DOHH2 (cell line): ENCODE measurements around the gene AJAP1.

ENCODE experiments used
- H3F3A ChIP-seq: fragments of 200-600 bp; sonication (generic), shearing (Covaris generic); 2 replicates; pipeline ENCODE4 v1.6.0; 2016; ENCODE audit warnings: antibody characterized with exemption, mild to moderate bottlenecking; ENCODE audit not compliant: control insufficient read depth, insufficient read depth
- H3K27ac ChIP-seq: fragments of 200-600 bp; sonication (generic); 2 replicates; pipeline ENCODE4 v1.5.1; 2014; ENCODE audit warnings: low read depth, mild to moderate bottlenecking, low read length, moderate library complexity
- H3K27me3 ChIP-seq: fragments of 200-600 bp; sonication (generic); 2 replicates; pipeline ENCODE4 v1.6.1; 2014; ENCODE audit warnings: mild to moderate bottlenecking, low read length, mixed read lengths; ENCODE audit not compliant: control insufficient read depth
- H3K36me3 ChIP-seq: fragments of 200-600 bp; sonication (generic); 2 replicates; pipeline ENCODE4 v1.6.1; 2014; ENCODE audit warnings: mild to moderate bottlenecking, low read length, moderate library complexity, mixed read lengths; ENCODE audit not compliant: control insufficient read depth
- H3K4me1 ChIP-seq: fragments of 200-600 bp; sonication (generic); 2 replicates; pipeline ENCODE4 v1.6.1; 2014; ENCODE audit warnings: mild to moderate bottlenecking, low read length, mixed read lengths; ENCODE audit not compliant: control insufficient read depth
- H3K4me2 ChIP-seq: fragments of 200-600 bp; sonication (generic); 2 replicates; pipeline ENCODE4 v1.6.0; 2014; ENCODE audit warnings: mild to moderate bottlenecking, low read length, moderate library complexity
- H3K4me3 ChIP-seq: fragments of 200-600 bp; sonication (generic); 2 replicates; pipeline ENCODE4 v1.5.1; 2014; ENCODE audit warnings: mild to moderate bottlenecking, low read length, mixed read lengths
- H3K79me2 ChIP-seq: fragments of 200-600 bp; sonication (generic); 2 replicates; pipeline ENCODE4 v1.6.1; 2014; ENCODE audit warnings: mild to moderate bottlenecking, low read length, mixed read lengths; ENCODE audit not compliant: control insufficient read depth
- H3K9me2 ChIP-seq: fragments of 200-600 bp; sonication (generic); replicated peaks from 2 replicates; pipeline ENCODE4 v1.6.1; 2014; ENCODE audit warnings: mild to moderate bottlenecking, low read length, mixed read lengths; ENCODE audit not compliant: control insufficient read depth
- H3K9me3 ChIP-seq: fragments of 200-600 bp; sonication (generic); 2 replicates; pipeline ENCODE4 v1.6.1; 2014; ENCODE audit warnings: antibody characterized with exemption, low read length, mixed read lengths; ENCODE audit not compliant: control insufficient read depth, insufficient read depth
- H4K20me1 ChIP-seq: fragments of 200-600 bp; sonication (generic); 2 replicates; pipeline ENCODE4 v1.6.0; 2014; ENCODE audit warnings: low read depth, mild to moderate bottlenecking, antibody characterized with exemption, low read length, moderate library complexity; ENCODE audit not compliant: control insufficient read depth, insufficient read depth
- EZH2phosphoT487 ChIP-seq: fragments of 200-600 bp; sonication (generic); IDR thresholded peaks from 2 replicates; pipeline ENCODE4 v1.6.1; 2017; ENCODE audit warnings: borderline replicate concordance, mild to moderate bottlenecking, antibody characterized with exemption, low read length, moderate library complexity, mixed read lengths
- TF ChIP-seq, protein P1 (sequence below): fragments of 200-600 bp; sonication (generic); IDR thresholded peaks from one replicate; pipeline ENCODE4 v1.5.1; 2014; ENCODE audit warnings: antibody characterized with exemption, mild to moderate bottlenecking, low read depth, low read length; ENCODE audit not compliant: poor library complexity, severe bottlenecking

The AJAP1 gene

GRCh38 chr1:4775506-4775905 lies 121.1 kb downstream of the AJAP1 start:
- Histone ChIP-seq H3K4me3 (no peak overlapping the region), H3K4me1 (no peaks in the 10 kb centered on the region), H3K27ac (no peak overlapping the region), H3F3A (no peaks in the 10 kb centered on the region), H3K4me2 (no peak overlapping the region), H3K27me3 (no peaks in the 10 kb centered on the region), H4K20me1 (no peaks in the 10 kb centered on the region), H3K36me3 (no peaks in the 10 kb centered on the region), H3K9me3 (no peaks in the 10 kb centered on the region), H3K79me2 (no peaks in the 10 kb centered on the region), H3K9me2 (no peaks in the 10 kb centered on the region)
- TF ChIP-seq, protein P1, sequence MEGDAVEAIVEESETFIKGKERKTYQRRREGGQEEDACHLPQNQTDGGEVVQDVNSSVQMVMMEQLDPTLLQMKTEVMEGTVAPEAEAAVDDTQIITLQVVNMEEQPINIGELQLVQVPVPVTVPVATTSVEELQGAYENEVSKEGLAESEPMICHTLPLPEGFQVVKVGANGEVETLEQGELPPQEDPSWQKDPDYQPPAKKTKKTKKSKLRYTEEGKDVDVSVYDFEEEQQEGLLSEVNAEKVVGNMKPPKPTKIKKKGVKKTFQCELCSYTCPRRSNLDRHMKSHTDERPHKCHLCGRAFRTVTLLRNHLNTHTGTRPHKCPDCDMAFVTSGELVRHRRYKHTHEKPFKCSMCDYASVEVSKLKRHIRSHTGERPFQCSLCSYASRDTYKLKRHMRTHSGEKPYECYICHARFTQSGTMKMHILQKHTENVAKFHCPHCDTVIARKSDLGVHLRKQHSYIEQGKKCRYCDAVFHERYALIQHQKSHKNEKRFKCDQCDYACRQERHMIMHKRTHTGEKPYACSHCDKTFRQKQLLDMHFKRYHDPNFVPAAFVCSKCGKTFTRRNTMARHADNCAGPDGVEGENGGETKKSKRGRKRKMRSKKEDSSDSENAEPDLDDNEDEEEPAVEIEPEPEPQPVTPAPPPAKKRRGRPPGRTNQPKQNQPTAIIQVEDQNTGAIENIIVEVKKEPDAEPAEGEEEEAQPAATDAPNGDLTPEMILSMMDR: no peak
- no peak for TF ChIP-seq EZH2phosphoT487

DNA sequence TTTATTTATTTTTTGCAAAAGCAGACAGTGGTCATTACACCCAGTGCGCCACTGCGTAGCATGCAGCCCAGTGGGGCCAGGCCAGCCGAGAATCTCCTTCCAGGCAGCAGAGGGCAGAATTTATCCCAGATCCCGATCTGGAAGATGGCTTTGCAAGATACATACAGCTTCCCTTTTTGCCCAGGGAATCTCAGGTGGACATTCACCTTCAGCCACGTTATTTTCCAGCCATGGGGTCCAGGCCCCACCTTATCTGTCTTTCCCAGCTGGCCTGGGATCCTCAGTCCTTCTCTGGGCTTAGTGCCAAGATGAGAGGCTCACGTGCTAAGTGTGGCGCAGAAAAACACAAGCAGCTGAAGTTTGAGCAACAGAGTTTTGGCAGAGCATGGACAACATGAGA lies 123.6 kb downstream of the AJAP1 start:
- no peaks in the 10 kb centered on the region for H3K4me1 ChIP-seq
- H4K20me1 ChIP-seq: no peaks in the 10 kb centered on the region
- no peaks in the 10 kb centered on the region for H3K79me2 ChIP-seq
- no peaks in the 10 kb centered on the region for H3K36me3 ChIP-seq
- H3K9me3 ChIP-seq: no peaks in the 10 kb centered on the region
- H3F3A ChIP-seq: no peaks in the 10 kb centered on the region
- no peaks in the 10 kb centered on the region for H3K27me3 ChIP-seq
- no peaks in the 10 kb centered on the region for H3K9me2 ChIP-seq
- no peak overlapping the region for H3K4me3 ChIP-seq
- TF ChIP-seq, protein P1: peak; percentile 28
- TF ChIP-seq EZH2phosphoT487: no peak
- H3K27ac ChIP-seq: no peak overlapping the region
- no peak overlapping the region for H3K4me2 ChIP-seq

GRCh38 chr1:4781646-4782045 lies 127.2 kb downstream of the AJAP1 start:
- Histone ChIP-seq H3K9me2 (no peaks in the 10 kb centered on the region), H3K27me3 (no peaks in the 10 kb centered on the region), H3F3A (no peaks in the 10 kb centered on the region), H3K27ac (no peak overlapping the region), H3K4me1 (no peaks in the 10 kb centered on the region), H4K20me1 (no peaks in the 10 kb centered on the region), H3K4me3 (no peak overlapping the region), H3K9me3 (no peaks in the 10 kb centered on the region), H3K4me2 (no peak overlapping the region), H3K36me3 (no peaks in the 10 kb centered on the region), H3K79me2 (no peaks in the 10 kb centered on the region)
- TF ChIP-seq, protein P1: no peak
- TF ChIP-seq EZH2phosphoT487: no peak

DNA sequence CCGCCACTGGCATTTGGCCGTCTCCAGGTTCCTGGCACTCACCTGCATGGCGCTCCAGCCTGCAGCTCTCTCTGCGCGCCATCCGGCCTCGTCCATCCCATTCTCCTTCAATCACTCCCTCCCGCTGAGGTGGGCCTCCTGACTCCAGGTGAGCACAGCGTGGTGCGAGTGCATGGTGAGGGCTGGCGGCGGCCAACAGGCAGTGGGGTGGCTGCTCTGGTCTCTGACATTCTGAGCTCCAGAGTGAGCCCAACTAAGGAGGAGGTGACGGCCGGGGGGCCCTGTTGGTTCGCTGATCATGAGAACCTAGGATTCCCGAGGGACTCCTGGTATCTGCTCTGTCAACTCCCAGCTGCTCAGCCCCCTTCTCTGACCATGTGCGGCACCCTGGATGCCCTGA lies 130.4 kb downstream of the AJAP1 start:
- H3K4me1 ChIP-seq: no peaks in the 10 kb centered on the region
- no peaks in the 10 kb centered on the region for H3K9me2 ChIP-seq
- no peaks in the 10 kb centered on the region for H3K9me3 ChIP-seq
- H3K79me2 ChIP-seq: no peaks in the 10 kb centered on the region
- H3K4me3 ChIP-seq: no peak overlapping the region
- H3K27me3 ChIP-seq: no peaks in the 10 kb centered on the region; the same call in 1 of the 2 replicates
- no peak overlapping the region for H3K4me2 ChIP-seq
- no peak for TF ChIP-seq EZH2phosphoT487
- TF ChIP-seq, protein P1: no peak
- no peaks in the 10 kb centered on the region for H4K20me1 ChIP-seq
- no peak overlapping the region for H3K27ac ChIP-seq
- no peaks in the 10 kb centered on the region for H3F3A ChIP-seq
- H3K36me3 ChIP-seq: no peaks in the 10 kb centered on the region
